Measurements from ENCODE around the gene TDO2.
"Not testable (repeated sequence)": the region's sequence is repeated elsewhere in the genome, so short reads cannot be mapped to it uniquely, and the experiment has no call there.

Gene TDO2

DNA sequence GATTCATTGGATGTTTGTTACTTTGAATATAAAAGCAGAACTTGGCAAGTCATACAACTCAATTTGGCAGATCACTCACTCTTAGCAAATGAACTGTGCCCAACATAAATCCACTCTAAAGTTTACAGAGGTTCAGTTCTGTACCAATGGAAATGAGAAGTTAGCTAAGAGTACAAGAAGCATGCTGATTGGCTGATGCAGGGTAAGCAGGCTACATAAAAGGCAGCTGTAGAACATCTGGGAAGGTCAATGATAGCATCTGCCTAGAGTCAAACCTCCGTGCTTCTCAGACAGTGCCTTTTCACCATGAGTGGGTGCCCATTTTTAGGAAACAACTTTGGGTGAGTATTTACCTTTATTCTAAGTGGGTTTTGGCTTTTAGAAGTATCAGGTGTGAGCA is at the start of gene TDO2:
Gene TDO2 (plus strand): TSS at position 244 of the 400 bp plus-strand sequence. CDS start 63 bp downstream, at position 307.
- DNase-seq: no peak

DNA sequence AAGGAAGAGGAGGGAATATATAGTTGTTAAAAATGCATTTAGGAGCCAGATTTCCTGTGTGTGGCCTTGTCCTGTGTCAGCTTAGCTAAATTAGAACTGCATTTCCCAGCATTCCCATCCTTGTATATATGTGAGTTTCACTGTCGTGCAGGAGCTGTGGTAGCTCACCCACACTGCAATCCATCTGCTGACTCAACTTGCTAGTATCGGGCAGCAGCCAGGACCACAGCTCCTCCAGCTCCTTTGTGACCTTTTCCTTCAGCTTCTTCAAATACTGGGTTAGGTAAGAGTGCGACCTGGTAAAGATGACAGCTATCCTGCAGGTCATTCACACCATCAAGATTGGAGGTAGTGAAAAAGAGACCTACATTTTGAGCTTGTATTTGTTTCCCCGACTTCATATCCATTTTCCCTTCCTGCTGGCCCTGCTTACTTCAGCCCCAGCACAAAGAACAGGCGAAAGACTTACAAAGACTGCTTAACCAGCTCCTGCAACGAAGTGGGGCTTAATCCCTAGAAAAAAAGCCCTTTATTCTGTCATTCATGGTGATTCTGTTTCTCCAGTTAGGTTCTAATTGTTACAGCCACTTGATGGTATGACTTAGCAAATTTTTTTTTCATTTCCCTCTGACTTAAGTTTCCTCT is 48.8 kb upstream of the TDO2 start:
- no peak for DNase-seq

DNA sequence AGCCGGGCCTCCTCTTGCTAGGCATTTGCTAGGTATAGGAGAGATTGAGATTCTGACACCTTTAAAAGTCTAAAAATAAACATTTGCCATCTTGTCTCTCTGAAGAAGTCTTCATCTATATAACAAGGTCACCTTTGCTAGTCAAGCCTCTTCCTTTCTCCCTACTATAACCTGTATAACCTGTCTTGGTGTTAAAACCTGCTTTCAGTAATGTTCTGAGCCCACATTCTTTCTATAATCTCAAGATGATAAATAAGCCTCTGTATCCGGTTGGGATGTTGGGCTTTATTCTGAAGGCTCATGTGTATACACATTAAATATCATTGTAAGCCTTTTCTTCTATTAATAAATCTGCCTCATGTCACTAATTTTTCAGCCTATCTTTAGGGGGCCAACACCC is 47.6 kb upstream of the TDO2 start:
- no peak for DNase-seq

DNA sequence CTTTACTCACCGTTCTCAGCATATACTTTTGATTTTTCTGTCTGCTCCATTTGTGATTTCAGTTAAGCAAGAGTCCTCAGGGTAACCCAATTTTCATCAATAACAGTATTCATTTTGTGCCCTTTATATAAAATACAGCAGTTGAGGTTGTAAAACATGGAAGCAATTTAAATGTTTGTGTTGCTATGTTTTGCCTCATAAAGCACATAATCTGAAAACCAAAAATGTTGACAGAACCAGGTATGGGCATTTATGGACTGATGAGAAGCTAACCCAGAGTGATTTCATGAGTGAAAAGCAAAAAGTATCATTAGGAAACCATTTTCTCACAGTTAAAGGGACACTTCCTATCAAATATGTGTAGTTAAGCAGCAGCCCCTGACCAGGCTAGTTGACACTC is 37.3 kb upstream of the TDO2 start, which contains the start of gene ASIC5:
Gene ASIC5 (minus strand): TSS at position 101 of the 400 bp plus-strand sequence. CDS start 51 bp downstream, at position 50.
- DNase-seq: no peak

DNA sequence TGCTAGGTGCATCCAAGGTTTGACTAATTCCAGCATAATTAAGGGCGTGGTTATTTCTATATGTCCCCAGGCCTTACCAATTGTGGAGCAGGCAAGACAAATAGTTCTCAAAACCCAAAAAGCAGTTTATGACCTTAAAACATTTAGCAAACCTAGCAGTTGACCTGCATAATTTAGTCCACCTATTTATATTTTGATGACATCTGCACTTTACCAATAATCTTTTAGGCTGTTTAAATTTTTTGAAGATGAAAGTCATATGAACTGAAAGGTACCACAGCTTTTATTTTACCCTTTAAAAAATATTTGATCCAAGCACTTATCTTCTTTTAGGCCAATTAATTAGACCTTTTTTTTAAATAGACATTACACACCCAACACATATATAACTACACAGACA is 27.6 kb upstream of the TDO2 start:
- no peak for DNase-seq

DNA sequence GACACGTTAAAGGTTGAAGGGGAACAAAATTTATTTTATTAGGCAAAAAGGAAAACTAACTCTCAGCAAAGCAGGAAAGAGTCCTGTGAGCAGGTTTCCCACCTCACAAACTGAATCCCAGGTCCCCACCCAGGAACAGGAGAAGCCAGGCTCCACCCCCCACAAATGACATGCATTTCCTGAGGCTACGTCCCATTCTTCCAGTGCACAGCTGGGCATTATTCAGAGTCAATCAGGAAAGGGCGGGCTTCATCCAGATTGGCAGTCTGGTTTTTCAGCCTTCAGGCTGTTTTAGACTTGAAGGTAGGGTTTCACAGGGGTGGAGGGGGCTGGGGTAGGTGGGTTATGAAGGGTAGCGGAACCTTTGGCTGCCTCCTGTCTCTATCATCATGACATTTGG is 25.5 kb upstream of the TDO2 start:
- DNase-seq: no peak

DNA sequence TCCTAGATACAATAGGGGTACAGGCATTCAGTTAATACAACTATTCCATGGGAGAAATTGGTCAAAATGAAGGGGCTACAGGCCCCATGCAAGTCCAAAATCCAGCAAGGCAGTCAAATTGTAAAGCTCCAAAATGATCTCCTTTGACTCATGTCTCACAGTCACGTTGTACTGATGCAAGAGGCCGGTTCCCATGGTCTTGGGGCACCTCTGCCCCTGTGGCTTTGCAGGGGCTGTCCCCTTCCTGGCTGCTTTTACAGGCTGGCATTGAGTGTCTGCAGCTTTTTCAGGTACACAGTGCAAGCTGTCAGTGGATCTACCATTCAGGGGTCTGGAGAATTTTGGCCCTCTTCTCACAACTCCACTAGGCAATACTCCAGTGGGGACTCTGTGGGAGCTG is 24.9 kb upstream of the TDO2 start:
- DNase-seq: no peak

DNA sequence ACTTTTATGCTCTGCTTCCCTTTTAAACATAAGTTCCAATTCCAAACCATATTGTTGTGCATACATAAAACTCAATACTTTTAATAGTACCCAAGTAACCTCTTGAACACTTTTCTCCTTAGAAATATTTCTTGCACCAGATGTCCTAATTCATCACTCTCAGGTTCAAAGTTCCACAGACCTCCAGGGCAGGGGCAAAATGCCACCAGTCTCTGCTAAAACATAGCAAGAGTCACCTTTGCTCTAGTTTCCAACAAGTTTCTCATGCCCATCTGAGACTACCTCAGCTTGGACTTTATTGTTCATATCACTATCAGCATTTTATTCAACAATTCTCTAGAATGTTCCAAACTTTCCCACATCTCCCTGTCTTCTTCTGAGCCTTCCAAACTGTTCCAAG is 23.7 kb upstream of the TDO2 start:
- no peak for DNase-seq

DNA sequence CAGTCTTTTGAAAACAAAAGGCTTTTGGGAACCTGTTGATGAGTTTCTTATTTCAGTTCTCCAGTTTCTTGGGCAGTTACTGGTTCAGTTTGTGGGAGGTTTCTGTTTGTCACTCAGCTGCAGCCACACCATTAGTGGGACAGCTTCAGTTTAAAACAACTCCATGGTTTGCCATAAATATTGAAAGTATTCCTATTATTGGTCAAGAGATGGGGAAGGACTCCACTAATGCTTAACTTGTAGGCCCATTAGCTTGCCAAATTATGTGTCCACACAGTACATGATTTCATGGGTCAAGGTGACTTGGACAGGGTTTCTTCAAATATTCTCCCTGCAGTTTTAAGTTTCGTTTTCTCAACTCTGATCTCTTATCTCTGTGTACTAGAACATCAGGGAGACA is 21.9 kb upstream of the TDO2 start:
- DNase-seq: no peak

DNA sequence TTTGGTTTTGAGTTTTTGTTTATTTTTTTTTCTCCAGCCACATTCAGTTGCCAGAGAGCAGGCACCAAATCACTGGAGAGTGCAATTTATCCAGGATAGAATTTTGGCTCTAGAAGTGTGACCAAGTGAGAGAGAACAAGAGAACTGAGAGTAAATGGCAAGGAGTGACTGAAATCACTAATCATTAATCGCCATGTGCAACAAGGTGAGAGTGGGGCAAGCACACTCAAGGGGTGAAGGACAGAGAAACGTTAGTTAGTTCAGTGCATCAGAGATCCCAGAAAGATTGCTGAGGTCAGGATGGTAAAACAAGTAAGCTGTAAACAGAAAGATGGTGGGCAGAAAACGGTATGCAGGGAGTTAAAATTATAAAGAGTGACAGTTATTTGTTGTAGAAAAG is 19.6 kb upstream of the TDO2 start:
- no peak for DNase-seq

DNA sequence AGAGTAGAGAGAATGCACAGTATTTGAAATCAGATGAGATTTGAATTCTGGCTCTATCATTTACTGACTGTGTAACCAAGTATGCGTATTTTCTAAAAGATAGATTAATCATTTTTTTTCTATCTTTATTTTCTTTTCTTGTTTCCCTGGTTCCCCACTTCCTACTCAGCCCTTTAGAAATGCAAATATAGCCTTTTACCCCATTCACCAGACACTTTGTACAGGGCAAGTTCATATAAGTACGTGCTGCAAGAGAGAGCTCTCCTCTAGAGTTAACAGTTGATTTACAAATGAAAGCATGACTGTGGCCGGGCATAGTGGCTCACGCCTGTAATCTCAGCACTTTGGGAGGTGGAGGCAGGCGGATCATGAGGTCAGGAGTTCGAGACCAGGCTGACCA is 17.8 kb upstream of the TDO2 start:
- DNase-seq: no peak

DNA sequence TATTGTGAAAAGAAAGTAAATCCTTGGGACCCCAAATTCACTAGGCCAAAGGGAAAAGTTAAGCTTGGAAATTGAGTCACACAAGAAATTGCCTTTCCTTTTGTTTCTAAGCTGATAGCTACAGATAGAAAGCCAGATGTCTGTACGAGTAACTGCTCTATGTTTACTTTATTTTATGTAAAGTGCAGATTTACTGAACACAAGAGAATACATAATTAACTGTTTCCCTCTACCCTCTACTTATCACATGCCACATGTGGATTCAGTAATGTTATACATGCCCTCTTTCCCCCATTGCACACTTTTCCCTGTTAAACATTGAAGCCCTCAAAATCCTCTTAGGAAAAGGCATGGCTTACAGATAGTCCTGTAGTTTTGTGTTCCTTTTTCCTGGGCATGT is 16.5 kb upstream of the TDO2 start:
- no peak for DNase-seq

DNA sequence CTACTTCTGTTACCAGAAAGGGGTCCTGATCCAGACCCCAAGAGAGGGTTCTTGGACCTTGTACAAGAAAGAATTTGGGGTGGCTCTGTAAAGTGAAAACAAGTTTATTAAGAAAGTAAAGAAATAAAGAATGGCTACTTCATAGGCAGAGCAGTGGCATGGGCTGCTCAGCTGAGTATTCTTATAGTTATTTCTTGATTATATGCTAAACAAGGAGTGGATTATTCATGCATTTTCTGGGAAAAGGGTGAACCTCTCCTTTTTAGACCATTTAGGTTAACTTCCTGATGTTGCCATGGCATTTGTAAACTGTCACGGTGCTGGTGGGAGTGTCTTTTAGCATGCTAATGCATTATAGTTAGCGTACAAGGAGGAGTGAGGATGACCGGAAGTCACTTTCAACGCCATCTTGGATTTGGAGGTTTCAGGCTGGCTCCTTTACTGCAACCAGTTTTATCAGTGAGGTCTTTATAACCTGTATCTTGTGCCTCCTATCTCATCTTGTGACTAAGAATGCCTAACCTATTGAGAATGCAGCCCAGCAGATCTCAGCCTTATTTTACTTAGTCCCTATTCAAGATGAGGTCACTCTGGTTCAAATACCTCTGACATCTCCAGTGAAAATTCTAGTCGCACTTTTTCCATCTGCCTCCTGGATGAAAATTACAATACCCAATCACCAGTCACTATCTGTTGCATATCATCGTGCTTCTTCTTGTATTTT is 15.5 kb upstream of the TDO2 start:
- no peak for DNase-seq

DNA sequence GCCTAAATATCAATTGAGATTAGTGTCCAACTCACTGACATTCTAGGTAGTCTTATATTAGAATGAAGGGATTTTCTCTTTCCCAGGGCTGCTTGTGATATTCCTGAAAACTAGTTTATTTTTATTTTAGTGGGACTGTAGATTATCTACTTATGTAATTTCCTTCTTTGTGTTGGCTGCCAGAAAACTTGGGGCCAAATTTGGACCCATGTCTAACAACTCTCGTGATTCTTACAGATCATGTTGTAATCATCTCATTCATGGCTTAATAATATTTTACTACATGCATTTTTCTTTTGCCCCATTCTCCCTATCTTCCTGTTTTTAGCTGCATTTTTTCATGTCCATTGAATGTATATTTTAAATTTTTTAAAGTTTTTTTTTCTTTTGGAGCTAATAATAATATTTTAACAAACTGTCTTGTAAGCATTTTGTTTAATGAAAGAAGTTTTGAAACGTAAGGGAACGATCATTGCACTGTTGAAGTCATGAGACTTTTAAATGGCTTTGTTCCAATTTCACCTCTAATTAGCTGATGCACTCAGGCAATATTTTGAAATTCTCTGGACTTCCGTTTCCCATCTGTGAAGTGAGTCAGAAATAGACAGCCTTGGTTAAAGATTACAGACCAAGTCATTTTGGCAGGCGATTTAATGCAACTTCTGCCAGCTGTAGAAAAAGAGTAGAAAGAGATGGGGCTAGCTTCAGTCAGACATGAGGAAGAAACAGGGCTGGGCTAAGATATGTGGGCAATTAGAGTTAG is 14.3 kb upstream of the TDO2 start:
- DNase-seq: no peak

DNA sequence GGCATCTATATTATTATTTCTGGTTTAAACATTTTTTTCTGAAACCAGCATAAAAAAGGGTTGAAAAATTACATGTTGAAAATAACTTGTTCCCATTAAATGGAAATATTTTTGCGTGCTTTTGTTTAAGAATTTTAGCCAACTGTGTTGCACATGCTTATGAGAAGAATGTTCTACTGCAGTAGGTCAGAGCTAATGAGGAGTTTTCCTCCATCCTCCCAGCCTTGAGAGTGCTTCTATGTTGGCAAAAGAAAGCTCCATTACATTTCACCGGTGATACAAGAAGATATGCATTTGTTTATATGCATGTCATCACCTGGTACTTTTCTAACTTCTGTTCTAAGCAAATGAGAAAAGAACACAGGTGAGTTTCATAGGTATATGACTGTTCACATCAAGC is 13.6 kb upstream of the TDO2 start:
- DNase-seq: no peak

DNA sequence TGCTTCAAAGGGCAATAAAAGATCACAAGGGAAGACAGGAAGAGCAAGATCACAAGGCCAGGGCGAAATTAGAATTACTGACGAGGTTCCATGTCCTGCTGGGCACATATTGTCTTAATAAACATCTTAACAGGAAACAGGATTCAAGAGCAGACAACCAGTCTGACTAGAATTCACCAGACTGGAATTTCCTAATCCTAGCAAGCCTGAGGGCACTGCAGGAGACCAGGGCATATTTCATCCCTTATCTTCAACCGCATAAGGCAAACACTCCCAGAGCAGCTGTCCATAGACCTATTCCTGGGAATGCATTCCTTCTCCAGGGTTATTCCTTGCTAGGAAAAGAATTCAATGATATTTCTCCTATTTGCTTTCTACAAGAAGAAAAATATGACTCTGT is 12.4 kb upstream of the TDO2 start:
- no peak for DNase-seq

DNA sequence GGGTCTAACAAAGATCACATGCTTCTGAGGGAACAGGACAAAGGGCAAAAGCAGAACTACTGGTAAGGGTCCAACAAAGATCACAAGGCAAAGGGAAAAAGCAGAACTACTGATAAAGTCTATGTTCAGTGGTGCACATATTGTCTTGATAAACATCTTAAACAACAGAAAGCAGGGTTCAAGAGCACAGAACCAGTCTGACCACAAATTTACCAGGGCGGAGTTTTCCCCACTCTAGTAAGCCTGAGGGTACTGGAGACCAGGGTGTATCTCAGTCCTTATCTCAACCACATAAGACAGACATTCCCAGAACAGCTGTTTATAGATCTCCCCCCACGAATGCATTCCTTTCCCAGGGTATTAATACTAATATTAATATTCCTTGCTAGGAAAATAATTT is 5.1 kb upstream of the TDO2 start:
- DNase-seq: not testable (repeated sequence)

DNA sequence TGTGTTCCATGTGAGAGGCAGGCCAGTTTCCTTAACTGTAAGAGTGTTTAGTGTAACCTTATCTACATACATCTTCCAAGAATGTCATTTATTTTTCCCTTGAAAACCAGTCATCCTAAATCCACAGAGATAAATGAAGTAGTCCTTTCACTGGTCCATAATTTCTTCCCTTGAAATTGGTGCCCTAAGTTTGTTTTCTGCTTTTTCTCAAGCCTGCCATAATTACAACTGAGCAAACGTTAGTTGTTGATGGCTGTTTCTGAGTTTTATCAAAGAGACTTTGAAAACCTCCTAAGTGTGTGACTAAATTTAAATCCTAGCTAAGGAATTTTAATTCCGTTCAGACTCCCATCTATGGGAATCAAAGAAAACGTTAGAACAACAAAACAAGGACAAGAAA is 3.6 kb upstream of the TDO2 start:
- no peak for DNase-seq

DNA sequence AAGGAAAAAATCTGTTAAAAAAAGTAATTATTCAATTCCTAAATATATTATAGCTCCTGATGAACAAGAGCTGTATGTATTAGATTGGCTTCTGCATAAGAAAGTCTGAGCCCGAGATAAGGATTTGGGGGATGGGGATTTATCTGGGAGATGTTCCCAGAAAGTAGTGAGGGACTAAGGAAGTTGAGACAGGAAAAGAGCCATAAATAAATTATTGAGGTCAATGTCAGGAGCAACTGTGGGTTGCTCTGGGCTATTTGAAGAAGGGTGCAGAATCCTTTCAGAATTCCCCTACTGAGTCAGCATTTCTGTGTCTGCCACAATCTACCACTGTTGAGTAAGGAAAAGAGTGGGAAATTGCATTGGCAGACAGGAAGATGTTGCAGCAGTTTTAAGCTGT is 3.1 kb upstream of the TDO2 start:
- no peak for DNase-seq

DNA sequence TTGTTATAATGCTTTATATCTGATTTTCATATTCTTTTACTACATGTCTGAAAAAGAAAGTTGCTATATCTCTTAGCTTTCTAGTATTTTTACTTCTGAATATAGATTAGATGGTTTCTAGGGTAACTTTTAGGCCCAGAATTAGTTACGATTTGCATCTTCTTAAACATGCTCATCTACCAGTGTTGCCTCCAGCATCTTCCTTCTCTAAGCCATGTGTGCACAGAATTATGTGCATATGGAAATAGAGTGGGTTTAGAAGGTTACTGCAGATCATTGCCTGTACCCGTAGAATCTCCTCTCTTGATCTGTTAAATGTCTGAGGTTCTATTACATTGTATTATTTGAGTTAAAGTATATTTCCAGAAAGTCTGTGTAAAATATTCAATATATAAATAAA is 2.5 kb upstream of the TDO2 start:
- DNase-seq: no peak

DNA sequence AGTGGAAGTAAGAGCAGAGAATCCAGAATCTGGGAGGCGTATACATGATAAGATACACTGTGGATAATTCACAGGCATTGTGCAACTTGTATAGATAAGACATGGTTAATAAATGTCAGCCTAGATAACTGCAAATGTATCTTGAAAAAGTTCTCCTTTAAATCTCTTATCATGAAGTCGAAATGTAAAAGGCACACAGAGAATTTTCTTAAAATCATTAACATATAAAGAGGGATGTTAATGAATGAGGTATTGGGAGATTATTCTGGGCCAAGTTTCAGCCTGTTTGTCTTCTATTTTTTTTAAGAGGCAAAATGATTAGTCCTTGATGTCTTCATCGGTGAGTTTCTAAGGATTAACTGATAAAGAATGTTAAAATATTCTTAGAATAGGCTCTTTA is 835 bp downstream of the TDO2 start:
- DNase-seq: no peak

DNA sequence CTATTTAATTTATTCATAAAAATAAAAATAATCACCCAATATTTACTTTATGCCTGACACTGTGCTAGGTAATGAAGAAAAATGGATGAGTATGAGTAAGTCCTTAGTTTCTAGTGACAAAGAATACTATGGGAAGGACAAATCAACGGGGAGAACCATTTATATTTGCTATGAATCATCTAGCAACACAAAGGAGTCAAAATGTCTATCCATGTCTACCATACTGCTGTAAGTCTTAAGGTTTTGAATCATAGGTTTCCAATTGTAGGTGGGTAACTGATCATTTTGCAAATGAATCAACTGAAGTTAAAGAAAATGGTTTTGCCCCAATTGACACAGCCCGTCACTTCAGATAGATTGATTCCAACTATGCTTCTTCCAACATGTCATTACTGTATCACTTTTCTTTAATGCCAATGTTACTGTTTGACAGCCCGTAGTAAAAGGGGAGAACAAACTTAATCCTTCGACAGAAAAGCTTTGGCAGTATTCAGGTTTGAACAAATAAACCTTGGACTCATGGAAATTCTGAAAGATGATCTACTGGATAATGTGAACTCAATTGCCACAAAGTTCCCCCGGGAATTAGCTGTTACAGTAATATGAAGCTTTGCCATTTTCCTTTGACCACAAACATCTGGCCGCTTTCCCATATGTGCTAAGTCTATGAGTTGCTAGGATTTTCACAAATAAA is 3.2 kb downstream of the TDO2 start:
- DNase-seq: no peak

DNA sequence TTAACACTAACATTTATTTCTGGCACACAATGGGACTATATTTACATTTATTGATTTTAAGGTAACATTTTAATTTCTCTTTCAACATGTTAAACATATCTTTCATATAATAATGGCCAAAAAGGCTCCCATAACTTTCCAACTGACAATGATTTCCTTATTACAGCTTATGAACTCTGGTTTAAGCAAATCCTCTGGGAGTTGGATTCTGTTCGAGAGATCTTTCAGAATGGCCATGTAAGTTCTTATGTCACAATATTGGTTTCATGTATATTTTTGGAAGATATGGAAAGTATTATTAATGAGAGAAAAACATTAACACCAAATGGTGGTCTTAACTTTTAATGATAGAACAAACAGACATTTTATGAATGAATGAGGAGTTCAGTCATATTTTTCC is 4.1 kb downstream of the TDO2 start:
- no peak for DNase-seq
